ENCODE data around the gene MSH5.
"Not testable (repeated sequence)": the region's sequence is repeated elsewhere in the genome, so short reads cannot be mapped to it uniquely, and the experiment has no call there.

MSH5 gene

DNA sequence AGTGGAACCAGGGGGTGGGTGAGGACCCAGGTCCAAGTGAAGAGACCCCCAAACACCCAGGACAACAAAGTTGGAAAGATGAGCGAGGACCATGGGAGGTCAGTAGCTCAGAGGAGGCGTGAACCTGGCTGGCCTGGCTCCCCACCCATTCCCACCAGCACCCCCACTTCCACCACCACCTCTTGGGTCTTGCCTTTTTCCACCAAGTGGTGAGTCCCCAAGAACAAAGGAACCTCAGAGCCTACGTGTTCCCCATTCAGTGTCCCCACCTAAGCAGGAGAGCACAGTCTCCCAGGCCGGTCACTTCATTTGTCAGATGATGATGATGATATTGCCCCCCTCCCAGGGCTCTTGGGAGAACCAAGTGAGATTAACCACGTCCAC is 37.9 kb downstream of the MSH5 start:
- DNase-seq (ENCODE audit: low read depth in 2 of 2, low spot score in 1 of 2) = no peak

GRCh38 chr6:31778193-31778592 is 38.4 kb downstream of the MSH5 start:
- DNase-seq (ENCODE audit: low read depth in 2 of 2, low spot score in 1 of 2) = no peak

DNA sequence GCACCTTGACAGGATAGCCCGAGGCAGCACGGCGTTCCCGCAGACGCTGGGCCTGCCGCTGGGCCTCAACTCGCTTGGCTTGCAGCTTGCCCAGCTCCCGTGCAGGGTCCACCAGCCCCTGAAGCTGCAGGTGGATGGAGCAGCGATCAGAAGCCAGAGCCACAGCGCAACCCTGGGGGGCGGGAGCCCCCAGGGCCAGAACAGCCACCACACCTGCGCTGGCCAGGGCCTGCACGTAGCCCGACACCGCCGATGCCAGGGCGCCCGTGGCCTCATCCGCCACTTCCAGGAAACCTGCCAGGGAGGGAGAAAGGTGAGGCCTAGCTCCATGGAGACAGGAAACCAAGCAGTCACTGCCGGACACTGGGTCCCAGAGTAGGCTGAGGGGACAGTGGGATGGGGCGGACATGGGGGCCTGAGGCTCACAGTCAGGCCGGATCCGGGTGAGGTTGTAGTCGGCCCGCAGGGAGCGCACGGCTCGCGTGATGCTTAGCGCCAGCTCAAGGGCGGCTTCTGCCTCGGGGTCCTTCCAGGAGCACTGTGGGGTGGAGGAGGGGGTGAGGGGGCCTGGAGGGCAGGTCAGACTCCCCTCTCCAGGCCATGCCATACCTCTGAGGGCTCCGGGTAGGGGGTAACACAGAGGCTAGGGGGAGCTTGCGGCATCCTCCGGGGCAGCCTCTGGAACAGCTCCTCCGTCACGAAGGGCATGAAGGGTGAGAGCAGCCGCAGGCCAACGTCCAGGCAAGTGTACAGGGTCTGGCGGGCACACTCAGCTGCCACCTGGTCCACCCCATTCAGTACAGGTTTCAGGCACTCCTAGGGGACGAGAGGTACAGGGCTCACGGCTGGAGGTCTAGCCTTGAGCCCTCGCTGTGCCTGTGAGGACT is 39.4 kb downstream of the MSH5 start:
- no peak for DNase-seq (ENCODE audit: low read depth in 2 of 2, low spot score in 1 of 2)

DNA sequence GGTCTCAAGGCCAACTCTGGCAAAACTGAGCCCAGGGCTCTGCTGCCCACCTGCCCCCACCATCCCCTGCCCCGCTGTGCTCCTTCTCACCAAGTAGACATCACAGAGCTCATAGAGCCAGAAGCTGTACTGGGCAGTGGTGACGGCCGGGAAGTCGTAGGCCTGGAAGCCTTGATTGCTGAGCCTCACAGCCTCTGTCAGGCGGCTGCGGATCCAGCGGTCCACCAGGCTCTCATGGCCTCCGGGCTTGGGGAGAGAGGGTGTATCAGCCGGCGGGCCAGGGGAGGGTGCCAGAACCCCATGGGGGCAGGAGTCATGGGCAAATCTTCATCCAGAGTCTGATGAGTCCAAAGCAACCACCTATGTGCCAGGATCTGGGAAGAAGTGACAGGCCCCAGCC is 40.1 kb downstream of the MSH5 start:
- DNase-seq (ENCODE audit: low read depth in 2 of 2, low spot score in 1 of 2) = no peak

GRCh38 chr6:31780507-31781243 is 40.9 kb downstream of the MSH5 start:
- no peak for DNase-seq (ENCODE audit: low read depth in 2 of 2, low spot score in 1 of 2)

DNA sequence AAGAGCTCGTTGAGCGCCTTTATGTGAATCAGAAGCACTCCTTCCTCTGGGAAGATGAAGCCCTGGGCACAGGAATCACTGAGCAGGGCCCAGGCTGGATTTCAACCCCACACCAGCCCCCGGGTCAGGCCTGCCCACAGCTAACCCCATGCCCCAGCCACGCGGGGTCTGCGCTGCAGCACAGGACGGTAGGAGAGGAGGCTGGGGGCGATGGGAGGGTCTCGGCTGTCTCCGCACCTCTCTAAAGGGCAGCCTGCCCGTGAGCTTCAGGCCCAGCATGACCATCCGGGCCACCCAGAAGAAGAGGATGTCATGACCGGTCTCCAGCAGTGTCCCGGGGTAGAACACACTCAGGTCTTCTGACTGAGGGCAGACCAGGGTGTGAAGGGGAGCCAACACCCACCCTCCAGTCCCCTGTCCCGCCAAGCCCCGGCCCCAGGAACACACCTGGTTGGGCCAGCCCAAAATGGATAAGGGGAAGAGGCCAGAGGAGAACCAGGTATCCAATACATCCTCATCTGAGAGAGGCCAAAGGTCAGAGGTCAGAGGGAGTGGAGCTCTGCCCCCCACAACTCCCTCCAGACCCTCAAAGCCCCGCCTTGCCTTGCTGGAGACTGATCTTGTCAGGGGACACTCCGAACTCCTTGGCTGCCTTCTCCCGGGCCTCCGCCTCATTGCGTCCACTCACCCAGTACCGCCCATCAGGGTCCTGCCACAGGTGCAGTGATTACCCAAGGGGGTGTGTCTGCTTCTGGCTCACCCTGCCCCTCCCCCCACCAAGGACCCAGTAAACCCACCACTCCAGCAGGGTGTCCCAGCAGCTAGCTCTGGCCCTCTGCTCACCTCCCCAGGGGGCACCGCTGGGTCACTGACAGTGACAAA is 41.7 kb downstream of the MSH5 start:
- no peak for DNase-seq (ENCODE audit: low read depth in 2 of 2, low spot score in 1 of 2)

DNA sequence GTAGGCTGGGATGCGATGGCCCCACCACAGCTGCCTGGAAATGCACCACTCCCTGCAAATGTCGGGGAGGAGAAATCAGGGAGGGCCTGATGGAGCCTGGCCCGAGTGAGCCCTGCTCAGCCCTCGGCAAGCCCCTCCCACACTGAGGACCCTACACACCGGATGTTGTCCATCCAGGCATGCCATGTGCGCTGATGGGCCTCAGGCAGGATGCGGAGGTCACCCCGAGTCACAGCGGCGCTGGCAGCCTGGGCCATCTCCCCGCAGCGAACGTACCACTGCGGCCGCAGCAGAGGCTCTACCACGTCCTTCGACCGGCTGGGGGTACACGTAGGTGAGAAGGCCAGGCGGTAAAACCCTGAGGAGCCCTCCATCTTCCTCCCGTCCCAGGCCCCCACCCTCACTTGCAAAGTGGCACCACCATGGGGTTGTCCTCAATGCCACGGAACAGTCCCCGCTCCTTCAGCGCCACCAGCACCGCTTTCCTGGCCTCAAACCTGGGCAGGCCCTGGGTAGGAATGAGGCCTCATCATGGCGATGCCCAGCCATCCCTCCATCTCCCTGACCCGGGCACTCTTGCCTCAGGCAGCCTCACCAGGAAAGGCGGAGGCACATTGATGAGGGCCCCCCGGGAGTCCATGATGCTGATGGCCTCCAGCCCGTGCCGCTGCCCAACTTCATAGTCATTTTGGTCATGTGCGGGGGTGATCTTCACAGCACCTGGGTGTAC is 42.5 kb downstream of the MSH5 start:
- no peak for DNase-seq (ENCODE audit: low read depth in 2 of 2, low spot score in 1 of 2)

DNA sequence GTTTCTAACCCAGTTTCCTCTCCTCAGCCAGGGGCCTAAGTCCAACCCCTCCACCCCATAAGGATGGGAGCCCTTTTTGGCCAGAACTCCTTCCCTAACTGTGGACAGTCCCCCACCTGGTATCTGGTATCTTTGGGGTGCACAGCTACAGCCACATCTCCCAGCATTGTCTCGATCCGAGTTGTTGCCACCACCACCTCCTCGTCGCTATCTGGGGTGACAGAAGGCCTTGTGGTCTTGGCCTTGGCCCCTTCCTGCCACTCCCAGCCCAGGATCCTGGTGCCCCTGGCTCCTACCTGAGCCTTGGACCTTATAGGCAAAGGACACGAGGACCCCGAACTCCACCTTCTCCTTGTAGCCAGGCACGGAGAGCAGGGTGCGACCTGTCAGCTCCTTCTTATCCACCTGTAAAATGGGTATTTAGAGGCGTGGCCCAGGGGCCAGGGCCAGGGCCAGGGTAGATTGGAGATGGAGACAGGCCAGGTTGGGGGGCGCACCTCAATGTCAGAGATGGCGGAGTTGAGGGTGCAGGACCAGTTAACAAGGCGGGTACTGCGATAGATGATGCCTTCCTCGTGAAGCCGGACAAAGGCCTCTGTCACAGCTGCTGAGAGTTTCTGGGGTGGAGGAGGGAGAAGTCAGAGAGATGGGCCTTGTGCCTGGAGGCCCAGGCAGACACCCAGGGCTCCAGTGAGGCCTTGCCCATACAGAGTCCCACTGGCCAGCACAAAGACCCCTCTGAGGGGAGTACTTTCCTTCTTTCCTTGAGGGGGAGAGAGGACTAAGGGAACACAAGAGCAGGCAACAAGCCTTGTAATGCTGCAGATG is 44.5 kb downstream of the MSH5 start:
- DNase-seq (ENCODE audit: low read depth in 2 of 2, low spot score in 1 of 2) = no peak

DNA sequence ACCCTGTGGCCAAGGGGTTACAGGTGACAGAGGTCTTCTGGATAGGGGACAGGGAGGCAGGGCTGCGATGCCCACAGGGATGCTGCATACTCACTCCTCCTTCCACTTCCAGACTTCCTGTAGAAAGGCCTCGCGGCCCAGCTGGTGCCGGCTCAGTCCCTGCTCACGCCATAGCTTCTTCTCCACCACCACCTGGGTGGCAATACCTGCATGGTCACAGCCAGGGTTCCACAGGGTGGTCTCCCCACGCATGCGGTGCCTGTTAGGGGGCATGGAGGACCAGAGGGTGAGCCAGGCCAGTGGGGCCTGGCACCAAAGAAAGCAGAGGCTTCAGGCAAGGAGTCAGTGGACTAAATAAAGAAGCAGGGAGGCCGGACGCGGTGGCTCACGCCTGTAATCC is 45.7 kb downstream of the MSH5 start:
- DNase-seq (ENCODE audit: low read depth in 2 of 2, low spot score in 1 of 2) = no peak

- DNase-seq (ENCODE audit: low read depth in 2 of 2, low spot score in 1 of 2) = no peak
Measured at GRCh38 chr6:31791324-31792089, 51.7 kb downstream of the MSH5 start.

DNA sequence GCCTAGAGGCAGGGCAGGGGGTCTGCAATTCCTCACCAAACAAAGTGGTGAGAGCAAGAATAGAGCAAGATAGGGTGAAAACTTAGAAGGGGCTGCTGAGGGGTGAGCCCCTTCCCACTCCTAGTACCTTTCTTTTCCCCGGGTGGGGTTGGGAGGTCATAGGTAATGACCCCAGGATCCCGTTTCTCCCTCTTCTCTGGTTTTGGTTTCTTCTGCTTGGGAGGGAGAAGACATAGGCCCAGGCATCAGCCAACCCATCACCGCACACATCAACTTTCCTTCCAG is 52.2 kb downstream of the MSH5 start:
- no peak for DNase-seq (ENCODE audit: low read depth in 2 of 2, low spot score in 1 of 2)

GRCh38 chr6:31792761-31793171 is 53.0 kb downstream of the MSH5 start:
- DNase-seq (ENCODE audit: low read depth in 2 of 2, low spot score in 1 of 2) = no peak

GRCh38 chr6:31793927-31794245 is 54.1 kb downstream of the MSH5 start:
- DNase-seq (ENCODE audit: low read depth in 2 of 2, low spot score in 1 of 2) = not testable (repeated sequence)

DNA sequence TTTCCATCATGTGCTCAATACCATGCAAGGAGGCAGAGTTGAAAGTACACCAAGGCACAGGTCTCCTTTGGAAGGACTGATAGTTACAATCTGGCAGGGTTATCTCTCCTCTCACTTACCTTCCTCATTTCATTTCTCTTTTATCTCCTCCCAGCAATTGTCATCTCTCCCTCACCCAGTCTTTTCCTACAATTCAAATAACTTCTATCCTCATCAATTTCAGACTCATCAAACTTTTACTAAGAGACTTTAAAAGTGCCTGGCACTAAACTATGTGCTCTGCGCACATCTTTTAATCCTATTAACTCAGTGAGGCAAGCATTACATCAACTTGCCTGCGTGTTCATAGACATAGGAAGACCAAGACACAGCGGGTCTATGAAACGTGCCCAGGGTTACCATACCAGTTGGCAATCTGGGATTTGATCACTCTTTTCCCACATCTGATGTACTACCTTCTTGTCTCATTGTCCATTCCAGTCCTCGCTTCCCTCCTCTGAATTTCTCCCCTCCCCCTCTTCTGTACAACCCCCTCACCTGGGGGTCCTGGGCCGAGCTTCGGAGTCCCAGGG is 54.6 kb downstream of the MSH5 start:
- no peak for DNase-seq (ENCODE audit: low read depth in 2 of 2, low spot score in 1 of 2)

- no peak for DNase-seq (ENCODE audit: low read depth in 2 of 2, low spot score in 1 of 2)
Measured at GRCh38 chr6:31794866-31795615, 55.2 kb downstream of the MSH5 start.

DNA sequence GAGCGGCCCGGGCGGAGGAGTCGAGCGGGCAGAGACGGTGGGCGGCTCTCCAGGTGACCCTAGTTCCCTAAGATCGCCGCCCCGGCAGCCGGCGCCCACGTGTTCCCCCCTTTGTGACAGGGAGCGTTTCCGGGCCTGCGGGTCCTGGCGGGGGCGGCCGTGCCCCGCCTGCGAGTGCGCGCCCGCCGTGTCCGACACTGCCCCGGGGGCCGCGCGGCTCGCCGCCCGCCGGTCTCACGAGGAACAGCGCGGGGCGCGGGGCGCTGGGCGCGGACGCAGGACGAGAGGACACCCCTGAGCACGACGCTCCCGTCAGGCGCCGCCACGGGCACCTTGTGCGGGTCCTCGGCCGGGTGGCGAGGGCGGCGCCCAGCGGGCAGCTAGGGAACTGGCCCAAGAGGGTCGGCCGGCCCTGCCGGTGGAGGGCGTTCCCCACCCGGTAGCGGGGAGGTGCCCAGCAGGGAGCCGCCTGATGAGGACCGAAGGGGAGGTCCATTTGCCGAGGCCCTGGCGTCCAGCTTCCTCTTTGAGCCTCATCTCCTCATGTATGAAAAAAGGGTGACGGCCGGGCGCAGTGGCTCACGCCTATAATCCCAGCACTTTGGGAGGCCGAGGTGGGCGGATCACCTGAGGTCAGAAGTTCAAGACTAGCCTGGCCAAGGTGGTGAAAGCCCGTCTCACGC is 56.0 kb downstream of the MSH5 start, which contains the start of gene VARS1:
VARS1 (minus strand) TSS at position 137 of the 683 bp plus-strand sequence. CDS start 535 bp downstream, outside the sequence.
- peak; percentile 54 to 72 for DNase-seq (ENCODE audit: low read depth in 2 of 2, low spot score in 1 of 2)

- no peak for DNase-seq (ENCODE audit: low read depth in 2 of 2, low spot score in 1 of 2)
Measured at GRCh38 chr6:31796993-31797385, 57.2 kb downstream of the MSH5 start.

GRCh38 chr6:31797588-31797987 is 57.8 kb downstream of the MSH5 start:
- DNase-seq (ENCODE audit: low read depth in 2 of 2, low spot score in 1 of 2) = no peak

All from stimulated activated CD8-positive, alpha-beta memory T cell treated with anti-CD3 and anti-CD28 coated beads, Interleukin-4, amount 100 ng/mL, for 1 hour (primary cell).